Hematopoietic multipotent progenitor cell treated with erythropoietin and hydrocortisone succinate and interleukin-3 and kit ligand, for 8 days (in vitro differentiated cells): ENCODE data around the gene OR9G1.
"Not testable (repeated sequence)": the region's sequence is repeated elsewhere in the genome, so short reads cannot be mapped to it uniquely, and the experiment has no call there.

Source experiments
- DNase-seq: peaks from one replicate; pipeline ENCODE4 v3.0.0-alpha.2; 2015

OR9G1 gene, protein sequence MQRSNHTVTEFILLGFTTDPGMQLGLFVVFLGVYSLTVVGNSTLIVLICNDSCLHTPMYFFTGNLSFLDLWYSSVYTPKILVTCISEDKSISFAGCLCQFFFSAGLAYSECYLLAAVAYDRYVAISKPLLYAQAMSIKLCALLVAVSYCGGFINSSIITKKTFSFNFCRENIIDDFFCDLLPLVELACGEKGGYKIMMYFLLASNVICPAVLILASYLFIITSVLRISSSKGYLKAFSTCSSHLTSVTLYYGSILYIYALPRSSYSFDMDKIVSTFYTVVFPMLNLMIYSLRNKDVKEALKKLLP

GRCh38 chr11:56698795-56699194 lies at the start of gene OR9G1:
Gene OR9G1 (plus strand): TSS chr11:56699095. CDS start chr11:56700388, 1,293 bp downstream.
- no peak for DNase-seq

DNA sequence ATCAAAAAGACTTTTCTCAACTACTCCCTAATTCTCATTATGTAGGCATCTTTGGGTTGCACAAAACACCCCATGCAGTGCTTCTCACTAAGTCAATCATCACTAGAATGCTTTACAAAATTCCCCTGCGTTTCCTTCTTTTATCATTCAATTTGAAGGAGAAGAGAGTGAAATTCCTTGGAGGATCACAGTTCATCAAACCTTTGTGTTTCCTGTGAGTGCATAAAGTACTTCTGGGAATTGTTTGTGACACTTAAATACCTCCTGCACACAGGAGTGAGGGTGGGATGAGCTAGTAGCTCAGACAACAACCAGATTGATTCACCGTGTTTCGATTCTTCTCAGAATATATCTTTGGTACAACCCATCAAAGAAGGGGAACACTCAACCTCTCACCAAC lies 39.1 kb upstream of the OR9G1 start:
- DNase-seq, result no peak

DNA sequence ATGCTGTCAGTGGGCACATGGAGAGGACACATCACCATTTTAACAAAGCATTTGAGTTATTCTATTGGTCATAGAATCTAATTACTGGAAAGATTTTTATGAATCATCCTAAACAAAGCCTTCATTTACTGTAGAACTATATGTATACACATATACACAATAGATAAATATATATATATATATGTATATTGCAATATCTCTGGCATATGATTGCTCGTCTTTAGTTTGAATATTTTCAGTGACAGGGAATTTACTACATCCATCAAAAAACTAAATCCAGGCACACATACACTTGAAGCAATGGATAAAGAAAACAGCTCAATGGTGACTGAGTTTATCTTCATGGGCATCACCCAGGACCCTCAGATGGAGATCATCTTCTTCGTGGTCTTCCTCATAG lies 35.5 kb upstream of the OR9G1 start, which contains the start of gene OR5AR1:
OR5AR1 (plus strand) TSS at position 301 of the 400 bp plus-strand sequence; CDS start at position 301, 0 bp downstream.
- no peak for DNase-seq

DNA sequence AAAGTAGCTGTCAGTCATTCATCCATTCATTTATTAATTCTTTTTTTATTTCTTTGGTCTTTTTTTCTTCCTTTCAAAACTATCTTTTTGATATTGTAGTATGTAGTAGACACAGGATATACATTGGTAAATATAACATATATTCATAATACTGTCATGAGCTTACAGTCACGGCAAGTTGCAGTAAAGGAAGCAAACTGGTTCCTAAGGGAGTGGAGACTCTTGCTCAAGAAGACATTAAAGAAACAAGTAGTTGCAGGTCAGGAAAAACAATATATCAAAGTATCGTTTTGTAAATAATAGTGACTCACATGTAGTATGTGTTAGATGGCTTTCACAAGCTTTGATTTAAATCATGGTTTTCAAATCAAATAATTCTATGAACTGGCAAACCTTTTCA lies 27.9 kb upstream of the OR9G1 start:
- no peak for DNase-seq

GRCh38 chr11:56688554-56689100 lies 10.3 kb upstream of the OR9G1 start:
- no peak for DNase-seq

DNA sequence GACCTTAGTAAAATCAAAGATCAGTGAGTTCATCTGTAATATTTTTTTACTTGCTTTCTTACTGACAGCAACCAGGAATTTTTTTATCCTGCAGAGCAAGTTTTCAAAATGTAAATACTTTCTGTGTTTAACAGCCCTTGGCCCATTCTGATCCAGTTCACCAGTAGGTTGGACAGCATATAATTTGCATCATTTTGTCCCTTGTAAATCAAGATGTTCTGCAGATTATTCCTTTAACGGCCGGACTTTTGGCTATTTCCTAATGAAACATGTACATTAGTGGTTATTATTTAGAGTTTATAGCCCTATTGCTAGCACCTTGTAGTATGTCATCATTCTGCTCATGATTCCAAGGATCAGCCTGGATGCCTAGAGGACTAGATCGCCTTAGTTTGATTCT lies 7.7 kb upstream of the OR9G1 start:
- not testable (repeated sequence) for DNase-seq

DNA sequence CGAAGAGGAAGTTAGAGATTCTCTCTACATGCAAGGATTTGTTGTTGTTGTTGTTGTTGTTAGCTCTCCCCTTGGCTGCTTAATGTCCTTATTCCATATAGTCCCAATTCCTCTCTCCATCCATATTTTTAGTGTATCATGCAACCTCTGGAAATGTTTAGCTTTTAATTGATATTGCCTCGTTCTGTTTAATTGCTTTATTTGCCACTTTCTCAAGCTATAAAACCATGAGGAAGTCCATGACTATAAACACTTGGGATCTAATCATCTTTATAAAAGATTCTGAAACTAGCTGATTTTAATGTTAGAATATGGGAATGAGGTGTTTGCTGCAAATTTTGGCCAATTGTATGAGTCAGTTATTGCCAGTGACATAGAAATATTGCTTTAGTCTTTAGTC lies 5.5 kb upstream of the OR9G1 start:
- DNase-seq, result no peak

DNA sequence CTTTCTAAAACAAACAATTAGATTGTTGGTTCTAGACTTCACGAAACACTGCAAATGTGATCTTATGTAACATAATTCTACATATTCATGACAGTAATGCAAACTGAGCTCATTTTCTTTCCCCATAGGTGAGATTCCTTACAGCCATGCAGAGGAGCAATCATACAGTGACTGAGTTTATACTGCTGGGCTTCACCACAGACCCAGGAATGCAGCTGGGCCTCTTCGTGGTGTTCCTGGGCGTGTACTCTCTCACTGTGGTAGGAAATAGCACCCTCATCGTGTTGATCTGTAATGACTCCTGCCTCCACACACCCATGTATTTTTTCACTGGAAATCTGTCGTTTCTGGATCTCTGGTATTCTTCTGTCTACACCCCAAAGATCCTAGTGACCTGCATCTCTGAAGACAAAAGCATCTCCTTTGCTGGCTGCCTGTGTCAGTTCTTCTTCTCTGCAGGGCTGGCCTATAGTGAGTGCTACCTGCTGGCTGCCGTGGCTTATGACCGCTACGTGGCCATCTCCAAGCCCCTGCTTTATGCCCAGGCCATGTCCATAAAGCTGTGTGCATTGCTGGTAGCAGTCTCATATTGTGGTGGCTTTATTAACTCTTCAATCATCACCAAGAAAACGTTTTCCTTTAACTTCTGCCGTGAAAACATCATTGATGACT lies 1.5 kb downstream of the OR9G1 start:
- no peak for DNase-seq

- no peak for DNase-seq
These were observed 2.1 kb downstream of the OR9G1 start for GRCh38 chr11:56700914-56701485.

DNA sequence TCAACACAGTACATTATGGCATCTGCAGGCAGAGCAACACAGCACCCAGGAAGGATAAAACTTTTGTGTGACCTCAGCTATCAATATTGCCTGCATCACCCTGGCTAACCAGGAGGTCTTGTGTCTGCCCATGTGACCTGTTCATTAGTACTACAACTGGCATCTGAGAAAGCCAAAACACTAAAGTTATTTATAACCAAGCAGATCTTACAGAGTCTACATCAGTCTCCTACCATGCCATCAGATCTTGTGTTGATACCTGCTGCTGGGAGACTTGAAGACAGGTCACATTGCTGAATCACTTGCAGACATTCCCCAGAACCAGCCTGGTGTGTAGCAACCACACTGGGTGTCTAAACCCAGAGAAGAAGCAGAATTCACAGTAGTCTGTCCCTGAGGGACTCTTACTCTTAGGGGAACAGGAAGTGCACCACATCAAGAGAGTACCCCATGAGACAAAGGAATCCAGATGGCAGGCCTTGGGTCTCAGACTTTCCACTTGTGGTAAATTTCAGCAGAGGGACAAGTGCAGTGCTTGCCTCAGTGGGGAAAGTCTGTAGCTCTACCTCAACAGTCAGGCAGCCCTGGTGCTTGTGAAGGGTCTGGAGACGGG lies 7.0 kb downstream of the OR9G1 start:
- DNase-seq, result no peak

GRCh38 chr11:56706486-56706885 lies 7.6 kb downstream of the OR9G1 start:
- no peak for DNase-seq

DNA sequence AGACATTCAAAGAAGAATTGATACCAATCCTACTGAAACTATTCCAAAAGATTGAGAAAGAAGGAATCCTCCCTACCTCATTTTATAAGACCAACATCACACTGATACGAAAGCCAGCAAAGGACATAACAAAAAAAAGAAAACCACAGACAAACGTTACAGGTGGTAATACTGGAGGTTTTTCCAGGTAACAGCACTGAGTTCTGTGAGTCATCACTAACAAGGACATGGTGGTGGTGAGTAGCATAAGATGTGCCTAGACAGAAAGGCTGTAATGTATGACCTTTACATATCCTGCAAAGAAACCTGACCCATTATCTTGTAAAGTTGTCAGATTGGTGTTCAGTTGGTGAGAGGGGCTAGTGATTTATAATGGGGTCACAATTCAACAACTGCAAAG lies 15.3 kb downstream of the OR9G1 start:
- no peak for DNase-seq

DNA sequence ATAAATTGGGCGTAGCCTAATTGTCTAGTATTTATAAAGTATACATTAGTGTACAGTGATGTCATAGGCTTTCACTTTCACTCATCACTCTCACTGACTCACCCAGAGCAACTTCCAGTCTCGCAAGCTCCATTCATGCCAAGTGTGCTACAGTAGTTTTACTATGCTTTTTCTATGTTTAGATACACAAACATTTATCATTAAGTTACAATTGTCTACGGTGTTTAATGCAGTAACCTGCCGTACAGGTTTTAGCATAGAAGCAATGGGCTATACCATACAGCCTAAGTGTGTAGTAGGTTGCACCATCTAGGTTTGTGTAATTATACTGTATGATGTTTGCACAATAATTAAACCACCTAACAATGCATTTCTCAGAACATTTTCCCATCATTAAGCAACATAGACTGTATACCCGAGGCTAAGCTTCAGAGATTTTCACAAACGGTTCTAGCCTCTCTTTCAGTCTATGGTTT lies 17.5 kb downstream of the OR9G1 start:
- DNase-seq, result no peak

- DNase-seq, result no peak
These were observed 21.6 kb downstream of the OR9G1 start for GRCh38 chr11:56720513-56720912.

GRCh38 chr11:56740107-56740506 lies 41.2 kb downstream of the OR9G1 start:
- no peak for DNase-seq

GRCh38 chr11:56740886-56741285 lies 42.0 kb downstream of the OR9G1 start:
- DNase-seq, result no peak

GRCh38 chr11:56748597-56748996 lies 49.7 kb downstream of the OR9G1 start, which contains the start of gene OR9G4:
Gene OR9G4 (minus strand): TSS chr11:56748697. CDS start chr11:56743766, 4,931 bp downstream.
- DNase-seq, result no peak

- DNase-seq, result no peak
These were observed 51.3 kb downstream of the OR9G1 start for GRCh38 chr11:56750190-56750589.

- no peak for DNase-seq
These were observed 52.6 kb downstream of the OR9G1 start for GRCh38 chr11:56751480-56751879.
